Osteocyte (in vitro differentiated cells): ENCODE results near the gene POLR2C. TPM values are rescaled to one million over a fixed set of nuclear protein-coding genes. Genes with fewer than 3 reads are reported as not detected.

Source experiments
- DNase-seq: peaks from one replicate; pipeline ENCODE4 v3.0.0; 2021; ENCODE audit warnings: mixed read lengths; ENCODE audit not compliant: unreplicated experiment; ENCODE audit errors: extremely low spot score
- H3K27ac Mint-ChIP-seq: one replicate; pipeline ENCODE4 v1.8.0; 2021; ENCODE audit warnings: mild to moderate bottlenecking, mixed read lengths; ENCODE audit not compliant: unreplicated experiment
- H3K27me3 Mint-ChIP-seq: one replicate; pipeline ENCODE4 v1.8.0; 2021; ENCODE audit warnings: mixed read lengths; ENCODE audit not compliant: unreplicated experiment
- H3K36me3 Mint-ChIP-seq: one replicate; pipeline ENCODE4 v1.8.0; 2021; ENCODE audit warnings: mixed read lengths; ENCODE audit not compliant: unreplicated experiment
- H3K4me1 Mint-ChIP-seq: one replicate; pipeline ENCODE4 v1.8.0; 2021; ENCODE audit warnings: mixed read lengths; ENCODE audit not compliant: unreplicated experiment
- H3K4me3 Mint-ChIP-seq: one replicate; pipeline ENCODE4 v1.8.0; 2021; ENCODE audit warnings: mild to moderate bottlenecking, moderate library complexity, mixed read lengths; ENCODE audit not compliant: unreplicated experiment
- H3K9me3 Mint-ChIP-seq: one replicate; pipeline ENCODE4 v1.8.0; 2021; ENCODE audit warnings: mixed read lengths; ENCODE audit not compliant: unreplicated experiment
- CTCF ChIP-seq: fragments of 200-600 bp; sonication (generic); IDR thresholded peaks from 2 replicates; pipeline ENCODE4 v1.5.0; 2021; ENCODE audit warnings: antibody characterized with exemption, mild to moderate bottlenecking, moderate library complexity
- total RNA-seq: library from RNA; stranded (reverse); gene quantifications from 2 replicates; pipeline ENCODE4 v1.2.1, GENCODE V29; 2021

POLR2C gene
- total RNA-seq, 1 donor from 2014 or later, result 46.8 TPM

DNA sequence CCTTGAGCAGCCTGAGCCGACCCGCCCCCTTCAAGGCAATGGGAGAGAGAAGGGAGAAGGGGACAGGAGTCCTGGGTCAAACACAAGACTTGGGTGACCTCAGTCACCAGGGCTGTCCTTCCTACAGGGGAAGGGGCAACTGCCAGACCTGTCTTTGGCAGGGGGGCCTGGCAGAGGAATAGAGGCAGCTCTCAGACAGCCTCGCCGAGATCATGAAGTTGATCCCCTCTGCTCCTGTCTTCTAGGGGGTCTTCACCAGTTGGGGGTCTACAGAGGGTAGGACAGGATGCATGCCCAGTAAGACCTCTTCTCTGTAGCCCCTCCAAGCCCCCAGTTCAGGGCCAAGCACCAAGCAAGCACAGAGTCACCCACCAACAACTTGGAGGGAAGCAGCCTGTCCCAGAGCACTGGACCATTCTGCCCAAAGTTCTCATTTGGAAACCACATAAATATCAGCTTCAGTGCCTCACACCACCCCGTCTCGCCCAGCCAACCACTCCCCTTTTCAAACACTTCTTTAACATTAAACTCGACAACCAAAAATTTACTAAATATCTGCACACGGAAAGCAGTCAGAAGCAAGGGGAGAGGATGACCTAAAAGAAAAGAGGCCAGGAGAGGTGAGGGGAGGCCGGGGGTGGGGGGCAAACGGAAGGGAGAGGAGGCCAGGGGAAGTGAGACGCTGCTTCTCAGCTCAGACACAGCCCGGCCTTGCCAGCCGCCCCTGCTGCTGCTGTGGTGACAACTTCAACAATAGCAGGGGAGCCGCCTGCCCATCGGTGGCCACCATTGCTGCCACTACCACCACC lies 16.1 kb downstream of the POLR2C start:
- H3K36me3 Mint-ChIP-seq, result no peaks in the 10 kb centered on the region
- no peak overlapping the region for H3K27ac Mint-ChIP-seq
- no peaks in the 10 kb centered on the region for H3K27me3 Mint-ChIP-seq
- no peak for DNase-seq
- peaks cover 27% of the 10 kb centered on the region for H3K4me1 Mint-ChIP-seq
- no peak for TF ChIP-seq CTCF
- peak overlapping the region; percentile 82 for H3K4me3 Mint-ChIP-seq
- H3K9me3 Mint-ChIP-seq, result no peaks in the 10 kb centered on the region

DNA sequence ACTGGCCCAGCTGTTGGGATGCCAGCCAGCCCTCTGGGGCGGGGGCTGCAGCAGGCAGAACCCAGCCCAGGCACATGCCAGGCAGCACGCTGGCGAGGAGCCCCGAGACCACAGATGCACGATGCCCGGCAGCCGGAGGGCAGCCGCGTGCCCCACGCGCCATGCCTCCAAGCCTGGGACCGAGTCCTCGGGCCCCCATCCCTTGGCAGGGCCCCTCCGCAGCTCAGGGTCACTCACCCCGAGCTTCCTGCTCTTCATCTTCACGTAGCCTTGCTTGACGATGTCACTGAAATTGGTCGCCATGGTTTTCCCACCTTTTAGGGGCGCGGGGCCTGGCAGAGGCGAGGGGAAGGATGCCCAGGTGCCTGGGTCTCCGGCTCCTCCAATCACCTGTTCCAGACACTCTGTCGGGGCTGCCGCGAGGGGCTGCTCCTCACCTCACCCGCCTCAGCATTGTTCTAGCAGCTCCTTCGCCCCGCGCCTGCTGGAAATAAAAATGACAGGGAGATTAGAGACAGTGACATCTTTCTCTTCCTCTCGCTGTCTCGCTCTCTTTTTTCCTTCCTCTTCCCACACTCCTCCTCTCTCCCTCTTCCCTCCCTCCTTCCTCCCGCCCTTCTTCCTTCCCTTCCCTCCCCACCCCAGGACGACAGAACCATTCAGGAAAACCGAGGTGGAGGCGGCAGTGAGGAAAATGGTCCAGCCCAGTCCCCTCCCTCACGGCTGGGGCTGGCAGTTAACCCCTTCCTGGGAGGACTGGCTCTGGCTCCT lies 16.9 kb downstream of the POLR2C start:
- Mint-ChIP-seq H3K4me3 (peak overlapping the region; percentile 82), H3K9me3 (no peaks in the 10 kb centered on the region), H3K27ac (peak overlapping the region; percentile 87)

GRCh38 chr16:57479976-57480753 lies 17.7 kb downstream of the POLR2C start:
- Mint-ChIP-seq H3K27ac (peak overlapping the region; percentile 87), H3K4me1 (peaks cover 34% of the 10 kb centered on the region), H3K9me3 (no peaks in the 10 kb centered on the region), H3K27me3 (no peaks in the 10 kb centered on the region), H3K36me3 (no peaks in the 10 kb centered on the region), H3K4me3 (peak overlapping the region; percentile 82)
- TF ChIP-seq CTCF, result no peak
- DNase-seq, result no peak

More for the DNA sequence above, 16.9 kb downstream of the POLR2C start:
- H3K36me3 Mint-ChIP-seq, result no peaks in the 10 kb centered on the region
- peaks cover 27% of the 10 kb centered on the region for H3K4me1 Mint-ChIP-seq
- DNase-seq, result no peak
- TF ChIP-seq CTCF, result no peak
- no peaks in the 10 kb centered on the region for H3K27me3 Mint-ChIP-seq

- H3K9me3 Mint-ChIP-seq, result no peaks in the 10 kb centered on the region
- TF ChIP-seq CTCF, result no peak
- no peak for DNase-seq
- H3K4me1 Mint-ChIP-seq, result peaks cover 40% of the 10 kb centered on the region
- no peaks in the 10 kb centered on the region for H3K36me3 Mint-ChIP-seq
- H3K4me3 Mint-ChIP-seq, result no peak overlapping the region
- H3K27ac Mint-ChIP-seq, result no peak overlapping the region
- H3K27me3 Mint-ChIP-seq, result no peaks in the 10 kb centered on the region
Measured at GRCh38 chr16:57480754-57481230, 18.3 kb downstream of the POLR2C start.
